ENCODE results near the gene ADAM10. TPM values are rescaled to one million over a fixed set of nuclear protein-coding genes. Genes with fewer than 3 reads are reported as not detected.

ADAM10 gene
- total and polyA plus RNA-seq, 2 donors (not counting 1 experiment from before 2014, with no cell fraction given) = 18.8 to 138 TPM

GRCh38 chr15:58602823-58603222 lies 146.7 kb downstream of the ADAM10 start:
- WGBS (ENCODE audit: insufficient coverage) = no CpG with 5 or more reads among the region's 2 CpGs
- H3K27me3 Mint-ChIP-seq = no peaks in the 10 kb centered on the region
- Histone ChIP-seq H3K4me1 (ENCODE audit: control insufficient read depth in 2 of 2, insufficient read depth in 2 of 2, low read length in 2 of 2) (no peaks in the 10 kb centered on the region), H3K36me3 (replicated peaks in 1 of 2; ENCODE audit: control extremely low read depth in 1 of 2, control insufficient read depth in 1 of 2, extremely low read depth in 1 of 2, insufficient read depth in 2 of 2, low read length in 1 of 2) (peaks cover 0 to 28% of the 10 kb centered on the region in 2 experiments), H4K20me1 (ENCODE audit: control insufficient read depth, insufficient read depth, low read length, poor library complexity, severe bottlenecking) (no peaks in the 10 kb centered on the region), H3K4me2 (replicated peaks; ENCODE audit: low read depth, low read length, poor library complexity, severe bottlenecking) (no peak overlapping the region), H2AFZ (ENCODE audit: insufficient read depth, low read depth, low read length, poor library complexity, severe bottlenecking) (no peak overlapping the region), H3K27me3 (replicated peaks in 1 of 4; ENCODE audit: control extremely low read depth in 1 of 4, control insufficient read depth in 3 of 4, insufficient read depth in 4 of 4, low read length in 3 of 4) (no peaks in the 10 kb centered on the region), H3K79me2 (ENCODE audit: control insufficient read depth, insufficient read depth, low read length) (no peaks in the 10 kb centered on the region), H3K4me3 (ENCODE audit: control extremely low read depth in 1 of 5, extremely low read depth in 1 of 5, insufficient read depth in 1 of 5, low read depth in 2 of 5, low read length in 4 of 5) (no peak overlapping the region), H3K9me3 (ENCODE audit: control extremely low read depth in 1 of 3, control insufficient read depth in 2 of 3, insufficient read depth in 1 of 3, low read length in 2 of 3) (no peaks in the 10 kb centered on the region), H3K9ac (ENCODE audit: low read length) (no peak overlapping the region), H3K27ac (ENCODE audit: low read length in 2 of 2) (no peak overlapping the region)
- H3K27ac Mint-ChIP-seq = no peak overlapping the region
- DNase-seq (no peak), ATAC-seq (ENCODE audit: low read depth) (no peak)
- H3K9me3 Mint-ChIP-seq (ENCODE audit: insufficient read depth) = no peaks in the 10 kb centered on the region
- intact Hi-C loops (cut with micrococcal nuclease) = no loop called here
- no peaks in the 10 kb centered on the region for H3K4me1 Mint-ChIP-seq
- H3K4me3 Mint-ChIP-seq = no peak overlapping the region
- CTCF ChIA-PET = no interaction called here
- TF ChIP-seq, protein P1, sequence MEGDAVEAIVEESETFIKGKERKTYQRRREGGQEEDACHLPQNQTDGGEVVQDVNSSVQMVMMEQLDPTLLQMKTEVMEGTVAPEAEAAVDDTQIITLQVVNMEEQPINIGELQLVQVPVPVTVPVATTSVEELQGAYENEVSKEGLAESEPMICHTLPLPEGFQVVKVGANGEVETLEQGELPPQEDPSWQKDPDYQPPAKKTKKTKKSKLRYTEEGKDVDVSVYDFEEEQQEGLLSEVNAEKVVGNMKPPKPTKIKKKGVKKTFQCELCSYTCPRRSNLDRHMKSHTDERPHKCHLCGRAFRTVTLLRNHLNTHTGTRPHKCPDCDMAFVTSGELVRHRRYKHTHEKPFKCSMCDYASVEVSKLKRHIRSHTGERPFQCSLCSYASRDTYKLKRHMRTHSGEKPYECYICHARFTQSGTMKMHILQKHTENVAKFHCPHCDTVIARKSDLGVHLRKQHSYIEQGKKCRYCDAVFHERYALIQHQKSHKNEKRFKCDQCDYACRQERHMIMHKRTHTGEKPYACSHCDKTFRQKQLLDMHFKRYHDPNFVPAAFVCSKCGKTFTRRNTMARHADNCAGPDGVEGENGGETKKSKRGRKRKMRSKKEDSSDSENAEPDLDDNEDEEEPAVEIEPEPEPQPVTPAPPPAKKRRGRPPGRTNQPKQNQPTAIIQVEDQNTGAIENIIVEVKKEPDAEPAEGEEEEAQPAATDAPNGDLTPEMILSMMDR (IDR thresholded peaks at IDR 0.05) = no peak
- TF ChIP-seq EZH2 (IDR thresholded peaks at IDR 0.05; ENCODE audit: borderline replicate concordance, insufficient read depth, low read depth, low read length, poor library complexity, severe bottlenecking) = no peak
- POLR2A ChIA-PET = no interaction called here

DNA sequence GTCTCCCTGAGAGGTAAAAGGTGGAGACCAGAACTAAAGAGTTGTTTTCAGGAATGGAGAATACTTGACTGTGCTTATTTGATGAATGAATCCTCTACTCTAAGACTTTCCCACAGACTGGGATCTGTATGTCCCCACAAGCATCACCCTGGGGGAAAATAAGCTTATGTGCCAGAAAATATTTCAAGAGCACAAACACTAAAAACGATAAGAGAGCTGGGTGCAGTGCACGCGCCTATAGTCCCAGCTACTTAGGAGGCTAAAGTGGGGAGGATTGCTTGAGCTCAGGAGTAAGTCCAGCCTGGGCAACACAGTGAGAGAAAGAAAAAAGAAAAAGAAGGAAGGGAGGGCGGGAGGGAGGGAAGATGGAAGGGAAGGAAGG lies 150.7 kb downstream of the ADAM10 start:
- H3K27ac Mint-ChIP-seq = no peak overlapping the region
- H4K20me1 ChIP-seq (ENCODE audit: control insufficient read depth, insufficient read depth, low read length, poor library complexity, severe bottlenecking) = no peaks in the 10 kb centered on the region
- H3K4me1 Mint-ChIP-seq = no peaks in the 10 kb centered on the region
- no CpG with 5 or more reads among the region's 4 CpGs for WGBS (ENCODE audit: insufficient coverage)
- CTCF ChIA-PET = no interaction called here
- DNase-seq (no peak), ATAC-seq (ENCODE audit: low read depth) (no peak)
- no peaks in the 10 kb centered on the region for H3K27me3 ChIP-seq (replicated peaks in 1 of 4; ENCODE audit: control extremely low read depth in 1 of 4, control insufficient read depth in 3 of 4, insufficient read depth in 4 of 4, low read length in 3 of 4)
- H3K4me3 ChIP-seq (ENCODE audit: control extremely low read depth in 1 of 5, extremely low read depth in 1 of 5, insufficient read depth in 1 of 5, low read depth in 2 of 5, low read length in 4 of 5) = no peak overlapping the region
- no peak overlapping the region for H3K4me2 ChIP-seq (replicated peaks; ENCODE audit: low read depth, low read length, poor library complexity, severe bottlenecking)
- H3K4me3 Mint-ChIP-seq = no peak overlapping the region
- H3K27me3 Mint-ChIP-seq = no peaks in the 10 kb centered on the region
- POLR2A ChIA-PET = no interaction called here
- H3K9me3 ChIP-seq (ENCODE audit: control extremely low read depth in 1 of 3, control insufficient read depth in 2 of 3, insufficient read depth in 1 of 3, low read length in 2 of 3) = no peaks in the 10 kb centered on the region
- no peak for TF ChIP-seq EZH2 (IDR thresholded peaks at IDR 0.05; ENCODE audit: borderline replicate concordance, insufficient read depth, low read depth, low read length, poor library complexity, severe bottlenecking)
- TF ChIP-seq, protein P1 (IDR thresholded peaks at IDR 0.05) = no peak
- no peak overlapping the region for H2AFZ ChIP-seq (ENCODE audit: insufficient read depth, low read depth, low read length, poor library complexity, severe bottlenecking)
- H3K27ac ChIP-seq (ENCODE audit: low read length in 2 of 2) = no peak overlapping the region
- no peaks in the 10 kb centered on the region for H3K79me2 ChIP-seq (ENCODE audit: control insufficient read depth, insufficient read depth, low read length)
- peaks cover 4 to 38% of the 10 kb centered on the region in 2 experiments for H3K36me3 ChIP-seq (replicated peaks in 1 of 2; ENCODE audit: control extremely low read depth in 1 of 2, control insufficient read depth in 1 of 2, extremely low read depth in 1 of 2, insufficient read depth in 2 of 2, low read length in 1 of 2)
- no peaks in the 10 kb centered on the region for H3K4me1 ChIP-seq (ENCODE audit: control insufficient read depth in 2 of 2, insufficient read depth in 2 of 2, low read length in 2 of 2)
- H3K9me3 Mint-ChIP-seq (ENCODE audit: insufficient read depth) = no peaks in the 10 kb centered on the region
- no peak overlapping the region for H3K9ac ChIP-seq (ENCODE audit: low read length)
- intact Hi-C loops (cut with micrococcal nuclease) = no loop called here
